Thymus (tissue), 11 donors: ENCODE data around the gene PAPSS2. TPM values are rescaled to one million over a fixed set of nuclear protein-coding genes. Genes with fewer than 3 reads are reported as not detected.

ENCODE experiments used
- DNase-seq, 9 donors: peaks; one replicate each; pipeline ENCODE4 v3.0.0-alpha.2; 2013; ENCODE audit warnings: low spot score in 9 of 9, low read depth in 6 of 9, missing footprints in 1 of 9
- H3K27ac ChIP-seq, 2 donors: one replicate each; pipeline ENCODE4 v1.5.1; 2013; ENCODE audit warnings: control low read depth in 1 of 2, low read depth in 1 of 2, low read length in 1 of 2, mild to moderate bottlenecking in 1 of 2, moderate library complexity in 1 of 2
- H3K27me3 ChIP-seq, 2 donors: one replicate each; pipeline ENCODE4 v1.5.1; 2013; ENCODE audit warnings: low read length in 1 of 2; ENCODE audit not compliant: control insufficient read depth in 2 of 2, insufficient read depth in 1 of 2
- H3K36me3 ChIP-seq, 2 donors: one replicate each; pipeline ENCODE4 v1.5.1; 2013; ENCODE audit warnings: low read length in 1 of 2, mild to moderate bottlenecking in 1 of 2, moderate library complexity in 1 of 2; ENCODE audit not compliant: control insufficient read depth in 2 of 2, insufficient read depth in 2 of 2
- H3K4me1 ChIP-seq, 2 donors: one replicate each; pipeline ENCODE4 v1.5.1; 2013; ENCODE audit warnings: low read length in 2 of 2; ENCODE audit not compliant: control insufficient read depth in 2 of 2, insufficient read depth in 2 of 2
- H3K4me3 ChIP-seq, 2 donors: one replicate each; pipeline ENCODE4 v1.5.1; 2013; ENCODE audit warnings: low read length in 2 of 2, control low read depth in 1 of 2, mild to moderate bottlenecking in 1 of 2
- H3K9me3 ChIP-seq, 2 donors: one replicate each; pipeline ENCODE4 v1.5.1; 2013; ENCODE audit warnings: low read length in 1 of 2, mild to moderate bottlenecking in 1 of 2; ENCODE audit not compliant: control insufficient read depth in 2 of 2, insufficient read depth in 1 of 2
- WGBS: extraction: QIAGEN DNeasy Blood & Tissue Kit; methylation state at CpG from one replicate; pipeline ENCODE4 v1.1.7; 2013; 5-methylcytosine and 5-hydroxymethylcytosine counted together
- polyA plus RNA-seq: library from polyadenylated mRNA; stranded (reverse); fragments of 200-250 nt; gene quantifications from one replicate; pipeline ENCODE4 v1.2.3, GENCODE V29; 2013
- total RNA-seq: library from RNA; stranded (reverse); fragments of 120-200 nt; gene quantifications from one replicate; pipeline ENCODE4 v1.2.4, GENCODE V29; 2013
- donor health status: healthy.

The PAPSS2 gene
- total and polyA plus RNA-seq, 2 donors = 2.5 to 5.8 TPM

DNA sequence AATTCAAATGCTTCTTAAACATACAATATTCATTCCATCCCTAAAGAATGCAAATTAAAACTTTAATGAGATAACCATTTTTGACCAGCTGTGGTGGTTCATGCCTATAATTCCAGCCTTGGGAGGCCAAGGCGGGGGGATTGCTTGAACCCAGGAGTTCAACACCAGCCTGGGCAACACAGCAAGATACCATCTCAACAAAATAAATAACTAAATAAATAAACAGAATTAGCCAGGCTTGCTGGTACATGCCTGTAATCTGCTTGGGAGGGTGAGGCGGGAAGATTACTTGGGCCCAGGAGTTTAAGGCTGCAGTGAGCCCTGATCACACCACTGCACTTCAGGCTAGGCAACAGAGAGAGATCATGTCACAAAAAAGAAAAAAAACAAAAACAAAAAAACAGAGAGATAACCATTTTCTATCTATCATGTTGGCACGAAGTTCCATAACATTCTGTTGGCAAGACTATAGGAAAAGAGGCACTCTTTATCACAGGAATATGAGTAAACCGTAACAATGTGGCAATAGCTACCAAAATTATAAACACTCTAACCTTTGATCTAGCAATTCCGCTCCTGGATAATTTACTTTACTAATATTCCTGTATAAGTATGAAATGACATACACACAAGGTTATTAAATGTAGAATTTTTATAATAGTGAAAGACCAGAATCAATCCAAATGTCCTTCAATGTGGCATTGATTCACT is 106.1 kb downstream of the PAPSS2 start:
- DNase-seq = no peak
- Histone ChIP-seq H3K4me3 (no peak overlapping the region), H3K4me1 (no peaks in the 10 kb centered on the region), H3K27ac (no peak overlapping the region), H3K27me3 (no peaks in the 10 kb centered on the region), H3K36me3 (peaks cover 9 to 34% of the 10 kb centered on the region in 2 donors), H3K9me3 (no peaks in the 10 kb centered on the region)
- WGBS = 89% methylated on average over 5 of the region's 5 CpGs

DNA sequence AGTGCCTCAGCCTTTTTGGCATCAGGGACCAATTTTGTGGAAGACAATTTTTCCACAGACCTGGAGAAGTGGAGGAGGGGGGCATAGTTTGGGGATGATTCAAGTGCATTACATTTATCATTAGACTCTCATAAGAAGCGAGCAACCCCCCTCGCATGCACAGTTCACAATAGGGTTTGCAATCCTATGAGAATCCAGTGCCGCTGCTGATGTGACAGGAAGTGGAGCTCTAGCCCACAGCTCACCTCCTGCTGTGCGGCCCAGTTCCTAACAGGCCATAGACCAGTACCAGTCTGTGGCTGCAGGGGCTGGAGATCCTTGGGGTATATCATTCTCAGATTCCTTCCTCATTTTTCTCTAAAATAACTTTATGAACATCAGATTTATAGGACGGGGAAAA is 107.6 kb downstream of the PAPSS2 start:
- Histone ChIP-seq H3K27me3 (no peaks in the 10 kb centered on the region), H3K9me3 (no peaks in the 10 kb centered on the region), H3K36me3 (peaks cover 6 to 36% of the 10 kb centered on the region in 2 donors), H3K4me1 (no peaks in the 10 kb centered on the region), H3K4me3 (no peak overlapping the region), H3K27ac (no peak overlapping the region)
- DNase-seq = no peak
- WGBS = 97% methylated on average over 5 of the region's 5 CpGs

DNA sequence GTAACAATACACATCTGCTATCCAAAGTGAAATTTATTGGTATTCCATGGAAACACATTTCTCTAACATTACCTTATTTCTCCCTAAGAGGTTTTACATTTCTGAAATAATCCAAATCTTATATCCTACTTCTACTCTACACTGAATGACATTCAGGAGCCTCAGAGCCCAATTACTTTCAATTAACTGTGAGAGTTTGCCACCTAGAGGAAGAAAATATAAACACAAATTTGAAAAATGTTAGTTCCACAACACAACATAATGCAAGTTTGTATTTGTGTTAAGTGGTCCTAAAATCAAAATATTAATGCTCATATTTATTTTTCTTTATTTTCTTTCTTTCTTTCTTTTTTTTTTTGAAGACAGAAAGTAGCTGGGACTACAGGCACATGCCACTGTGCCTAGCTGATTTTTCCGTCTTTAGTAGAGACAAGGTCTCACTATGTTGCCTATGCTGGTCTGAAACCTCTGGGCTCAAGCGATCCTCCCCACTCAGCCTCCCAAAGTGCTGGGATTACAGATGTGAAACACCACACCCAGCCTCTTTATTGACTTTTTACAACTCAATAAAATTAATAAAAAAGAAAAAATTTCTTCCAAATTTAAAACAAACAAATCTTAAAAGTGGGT is 112.3 kb downstream of the PAPSS2 start:
- Histone ChIP-seq H3K27ac (no peak overlapping the region), H3K4me1 (no peaks in the 10 kb centered on the region), H3K9me3 (no peaks in the 10 kb centered on the region), H3K36me3 (peaks cover 6 to 39% of the 10 kb centered on the region in 2 donors), H3K4me3 (no peak overlapping the region), H3K27me3 (no peaks in the 10 kb centered on the region)
- peak in 6 of 9 donors; percentile 9 to 51 (median 16) for DNase-seq
- WGBS = 98% methylated on average over 2 of the region's 2 CpGs

DNA sequence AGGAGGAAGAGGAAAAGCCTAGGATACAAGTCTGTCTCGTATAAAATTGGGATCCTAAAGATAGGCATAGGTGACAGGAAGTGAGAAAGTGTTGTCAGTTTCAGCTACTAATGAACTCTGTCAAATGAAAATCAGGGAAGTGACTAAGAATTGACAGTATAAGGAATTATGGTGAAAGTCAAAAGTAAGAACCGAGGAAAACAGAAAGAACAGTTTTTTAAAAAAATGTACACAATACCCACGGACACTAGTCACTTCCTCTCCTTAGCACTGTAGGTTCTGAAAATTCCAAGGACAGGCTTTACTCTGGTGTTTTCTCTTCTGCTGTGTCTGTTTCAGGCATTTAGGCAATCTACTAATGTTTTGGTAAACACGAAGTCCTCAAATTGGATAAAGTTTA is 116.1 kb downstream of the PAPSS2 start:
- WGBS = 80% methylated on average over 4 of the region's 4 CpGs
- H3K9me3 ChIP-seq = no peaks in the 10 kb centered on the region
- DNase-seq = no peak
- no peak overlapping the region for H3K4me3 ChIP-seq
- H3K27ac ChIP-seq = no peak overlapping the region
- H3K27me3 ChIP-seq = no peaks in the 10 kb centered on the region
- peaks cover 6 to 27% of the 10 kb centered on the region in 2 donors for H3K36me3 ChIP-seq
- H3K4me1 ChIP-seq = no peaks in the 10 kb centered on the region

DNA sequence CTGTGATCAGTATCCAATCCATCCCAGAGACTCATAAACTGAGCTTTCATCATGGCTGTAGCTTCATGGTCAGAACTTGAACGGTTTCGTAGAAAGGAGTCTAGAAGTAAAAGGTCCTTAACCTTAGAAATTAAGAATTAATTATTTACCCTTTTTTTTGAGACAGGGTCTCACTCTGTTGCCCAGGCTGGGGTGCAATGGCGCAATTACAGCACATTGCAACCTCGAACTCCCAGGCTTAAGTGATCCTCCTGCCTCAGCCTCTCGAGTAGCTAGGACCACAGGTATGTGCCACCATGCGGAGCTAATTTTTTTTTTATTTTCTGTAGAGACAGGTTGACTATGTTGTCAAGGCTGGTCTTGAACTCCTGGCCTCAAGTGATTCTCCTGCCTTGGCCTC is 116.7 kb downstream of the PAPSS2 start:
- 98% methylated on average over 6 of the region's 6 CpGs for WGBS
- Histone ChIP-seq H3K27ac (no peak overlapping the region), H3K36me3 (peaks cover 7 to 27% of the 10 kb centered on the region in 2 donors), H3K4me3 (no peak overlapping the region), H3K4me1 (no peaks in the 10 kb centered on the region), H3K9me3 (no peaks in the 10 kb centered on the region), H3K27me3 (no peaks in the 10 kb centered on the region)
- DNase-seq = no peak

DNA sequence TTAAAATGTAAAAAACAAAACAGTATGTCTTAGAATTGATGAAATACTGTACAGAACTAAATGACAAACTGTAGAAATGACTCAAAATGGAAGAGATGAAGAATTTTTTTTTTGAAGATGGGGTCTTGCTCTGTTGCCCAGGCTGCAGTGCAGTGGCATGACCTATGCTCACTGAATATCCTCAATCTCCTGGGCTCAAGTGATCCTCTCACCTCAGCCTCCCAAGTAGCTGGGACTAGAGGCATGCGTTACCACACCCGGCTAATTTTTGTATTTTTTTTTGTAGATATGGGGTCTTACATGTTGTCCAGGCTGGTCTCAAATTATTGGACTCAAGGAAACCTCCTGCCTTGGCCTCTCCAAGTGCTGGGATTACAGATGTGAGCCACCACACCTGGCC is 121.9 kb downstream of the PAPSS2 start:
- no peak for DNase-seq
- H3K9me3 ChIP-seq = no peaks in the 10 kb centered on the region
- no peaks in the 10 kb centered on the region for H3K27me3 ChIP-seq
- over 99% methylated on average over 2 of the region's 2 CpGs for WGBS
- peaks cover 13 to 39% of the 10 kb centered on the region in 2 donors for H3K36me3 ChIP-seq
- H3K4me1 ChIP-seq = no peaks in the 10 kb centered on the region
- H3K27ac ChIP-seq = no peak overlapping the region
- no peak overlapping the region for H3K4me3 ChIP-seq

DNA sequence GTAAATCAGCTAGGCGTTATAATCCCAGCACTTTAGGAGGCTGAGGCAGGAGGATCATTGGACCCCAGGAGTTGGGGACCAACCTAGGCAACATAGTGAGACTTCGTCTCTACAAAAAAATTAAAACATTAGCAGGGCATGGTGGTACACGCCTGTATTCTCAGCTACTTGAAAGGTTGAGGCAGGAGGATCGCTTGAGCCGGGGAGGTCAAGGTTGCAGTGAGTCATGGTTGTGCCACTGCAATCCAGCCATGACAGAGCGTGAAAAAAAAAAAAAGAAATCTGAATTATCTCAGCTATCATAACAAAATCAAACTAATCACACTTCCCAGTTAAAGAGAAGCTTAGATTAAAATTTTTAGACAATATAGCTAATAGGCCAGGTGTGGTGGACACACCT is 123.0 kb downstream of the PAPSS2 start:
- Histone ChIP-seq H3K27me3 (no peaks in the 10 kb centered on the region), H3K36me3 (peaks cover 13 to 39% of the 10 kb centered on the region in 2 donors), H3K4me1 (no peaks in the 10 kb centered on the region), H3K27ac (no peak overlapping the region), H3K4me3 (no peak overlapping the region), H3K9me3 (no peaks in the 10 kb centered on the region)
- WGBS = 97% methylated on average over 6 of the region's 6 CpGs
- DNase-seq = no peak

DNA sequence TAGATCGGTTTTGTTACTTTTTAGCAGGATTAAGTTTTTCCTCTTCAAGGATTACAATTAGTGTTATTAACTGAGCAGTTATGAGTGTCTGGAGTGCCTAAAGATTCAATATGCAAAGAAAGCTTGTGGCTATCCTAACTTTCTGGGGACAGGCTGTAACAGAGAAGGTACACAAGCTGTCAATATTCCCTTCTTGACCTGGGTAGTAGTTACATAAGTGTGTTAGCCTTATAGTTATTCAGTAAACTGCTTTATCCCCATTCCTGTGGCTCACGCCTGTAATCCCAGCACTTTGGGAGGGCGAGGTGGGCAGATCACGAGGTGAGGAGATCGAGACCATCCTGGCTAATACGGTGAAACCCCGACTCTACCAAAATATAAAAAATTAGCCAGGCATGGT is 126.7 kb downstream of the PAPSS2 start:
- Histone ChIP-seq H3K4me3 (no peak overlapping the region), H3K9me3 (no peaks in the 10 kb centered on the region), H3K27me3 (no peaks in the 10 kb centered on the region), H3K27ac (no peak overlapping the region), H3K36me3 (peaks cover 9 to 39% of the 10 kb centered on the region in 2 donors), H3K4me1 (no peaks in the 10 kb centered on the region)
- 99% methylated on average over 7 of the region's 7 CpGs for WGBS
- DNase-seq = no peak

DNA sequence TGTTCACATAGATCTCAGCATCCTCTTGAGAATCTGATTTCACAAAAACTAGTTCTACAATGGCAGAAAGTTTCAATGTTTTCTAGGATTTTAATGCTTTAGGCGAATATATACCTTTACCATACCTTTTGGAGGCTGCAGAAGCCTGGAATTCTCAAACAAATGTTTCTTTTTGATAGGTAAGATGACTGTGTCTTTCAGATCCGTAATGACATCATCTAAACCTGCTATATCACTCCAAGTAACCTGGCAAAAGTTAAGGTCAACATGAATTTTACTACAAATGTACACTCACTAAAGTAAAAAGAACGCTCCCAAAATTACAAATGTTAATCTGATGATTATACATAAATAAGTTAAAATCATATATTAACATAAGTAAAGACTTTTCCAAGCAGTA is 130.5 kb downstream of the PAPSS2 start:
- 98% methylated on average over 3 of the region's 3 CpGs for WGBS
- H3K27ac ChIP-seq = no peak overlapping the region
- peaks cover 3 to 35% of the 10 kb centered on the region in 2 donors for H3K36me3 ChIP-seq

More for the DNA sequence above, 130.5 kb downstream of the PAPSS2 start:
- no peaks in the 10 kb centered on the region for H3K27me3 ChIP-seq
- H3K9me3 ChIP-seq = no peaks in the 10 kb centered on the region
- no peak overlapping the region for H3K4me3 ChIP-seq
- H3K4me1 ChIP-seq = no peaks in the 10 kb centered on the region
- no peak for DNase-seq
